ENCODE results near the gene DDAH1.

Gene DDAH1

DNA sequence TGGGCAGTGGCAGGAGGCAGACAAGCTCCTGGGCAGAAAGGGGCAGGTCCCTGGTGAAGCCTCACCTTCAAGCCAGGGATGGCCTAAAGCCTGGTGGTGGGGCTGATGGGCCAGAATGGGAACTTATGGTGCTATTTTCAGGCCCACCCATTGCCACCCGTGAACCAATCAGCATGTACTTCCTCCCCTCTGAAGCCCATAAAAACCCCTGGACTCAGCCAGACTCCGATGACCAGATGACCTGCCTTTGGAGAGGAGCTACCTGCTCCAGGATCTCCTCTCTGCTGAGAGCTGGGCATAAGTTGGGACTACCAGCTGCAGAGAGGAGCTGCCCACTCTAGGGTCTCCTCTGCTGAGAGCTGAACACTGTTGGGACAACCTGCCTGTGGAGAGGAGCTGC lies 180.8 kb downstream of the DDAH1 start:
- H3K4me3 ChIP-seq (ENCODE audit: low read depth, low read length): no peak overlapping the region
- DNase-seq (ENCODE audit: low read depth): no peak
- TF ChIP-seq, protein P1, sequence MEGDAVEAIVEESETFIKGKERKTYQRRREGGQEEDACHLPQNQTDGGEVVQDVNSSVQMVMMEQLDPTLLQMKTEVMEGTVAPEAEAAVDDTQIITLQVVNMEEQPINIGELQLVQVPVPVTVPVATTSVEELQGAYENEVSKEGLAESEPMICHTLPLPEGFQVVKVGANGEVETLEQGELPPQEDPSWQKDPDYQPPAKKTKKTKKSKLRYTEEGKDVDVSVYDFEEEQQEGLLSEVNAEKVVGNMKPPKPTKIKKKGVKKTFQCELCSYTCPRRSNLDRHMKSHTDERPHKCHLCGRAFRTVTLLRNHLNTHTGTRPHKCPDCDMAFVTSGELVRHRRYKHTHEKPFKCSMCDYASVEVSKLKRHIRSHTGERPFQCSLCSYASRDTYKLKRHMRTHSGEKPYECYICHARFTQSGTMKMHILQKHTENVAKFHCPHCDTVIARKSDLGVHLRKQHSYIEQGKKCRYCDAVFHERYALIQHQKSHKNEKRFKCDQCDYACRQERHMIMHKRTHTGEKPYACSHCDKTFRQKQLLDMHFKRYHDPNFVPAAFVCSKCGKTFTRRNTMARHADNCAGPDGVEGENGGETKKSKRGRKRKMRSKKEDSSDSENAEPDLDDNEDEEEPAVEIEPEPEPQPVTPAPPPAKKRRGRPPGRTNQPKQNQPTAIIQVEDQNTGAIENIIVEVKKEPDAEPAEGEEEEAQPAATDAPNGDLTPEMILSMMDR (IDR thresholded peaks at IDR 0.05; ENCODE audit: low read depth, low read length, missing control alignments): no peak
- in situ Hi-C loops (cut with HindIII; ENCODE audit: low sequenced_read_pairs): no loop called here

DNA sequence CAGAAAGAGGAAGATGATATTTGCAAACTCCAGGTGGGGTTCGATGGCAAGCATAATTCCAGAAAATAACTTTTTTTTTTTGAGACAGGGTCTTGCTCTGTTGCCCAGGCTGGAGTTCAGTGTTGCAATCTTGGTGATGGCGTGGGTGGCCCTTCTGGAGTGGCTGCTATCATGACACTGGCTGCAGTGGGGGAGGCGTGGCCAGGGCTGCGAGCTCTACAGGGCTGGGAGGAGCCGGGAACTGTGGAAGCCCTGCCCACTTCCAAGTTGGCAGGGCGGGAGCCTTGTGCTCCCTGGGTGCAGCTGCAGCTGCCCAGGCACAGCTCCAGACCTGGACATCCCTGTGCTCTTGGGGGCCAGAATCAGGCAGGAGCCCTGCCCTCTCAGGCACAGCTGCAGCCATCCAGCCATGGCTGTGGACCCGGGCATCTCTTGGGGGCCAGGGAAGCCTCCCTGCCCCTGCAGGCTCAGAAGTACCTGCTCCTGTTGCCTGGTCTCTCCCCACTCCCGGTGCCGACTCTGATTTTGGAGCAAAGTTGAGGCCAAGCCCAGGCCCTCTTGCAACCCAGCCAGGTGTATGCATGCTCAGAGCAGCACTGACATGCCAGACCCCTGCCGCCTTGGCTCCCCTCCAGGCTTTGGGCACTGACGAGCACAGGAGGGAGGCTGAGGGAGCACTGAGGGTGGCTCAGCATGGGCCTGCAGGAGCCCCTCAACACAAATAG lies 181.3 kb downstream of the DDAH1 start:
- in situ Hi-C loops (cut with HindIII; ENCODE audit: low sequenced_read_pairs): no loop called here

DNA sequence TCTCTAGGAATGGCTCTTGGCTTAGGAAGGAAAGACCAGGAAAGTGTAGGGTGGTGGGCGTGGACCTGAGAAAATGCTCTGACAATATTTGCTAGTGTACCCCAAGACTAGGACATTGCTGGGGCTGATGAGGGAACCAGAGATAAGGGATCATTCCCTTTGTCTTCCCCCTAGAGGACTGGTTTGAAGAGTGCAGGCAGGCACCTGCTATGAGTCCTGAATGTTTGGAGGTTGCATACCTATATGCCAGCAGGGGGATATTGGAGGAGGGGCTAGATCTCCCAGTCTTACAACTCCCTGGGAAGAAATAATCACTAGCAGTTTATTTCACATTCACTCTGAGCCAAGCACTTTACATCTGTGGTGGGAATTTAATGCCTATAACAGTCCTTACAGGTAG lies 182.5 kb downstream of the DDAH1 start:
- H3K4me3 ChIP-seq (ENCODE audit: low read depth, low read length): no peak overlapping the region
- in situ Hi-C loops (cut with HindIII; ENCODE audit: low sequenced_read_pairs): no loop called here
- TF ChIP-seq, protein P1 (IDR thresholded peaks at IDR 0.05; ENCODE audit: low read depth, low read length, missing control alignments): peak; percentile 20
- DNase-seq (ENCODE audit: low read depth): no peak

More for the DNA sequence above, 181.3 kb downstream of the DDAH1 start:
- TF ChIP-seq, protein P1 (IDR thresholded peaks at IDR 0.05; ENCODE audit: low read depth, low read length, missing control alignments): no peak
- no peak overlapping the region for H3K4me3 ChIP-seq (ENCODE audit: low read depth, low read length)
- no peak for DNase-seq (ENCODE audit: low read depth)

DNA sequence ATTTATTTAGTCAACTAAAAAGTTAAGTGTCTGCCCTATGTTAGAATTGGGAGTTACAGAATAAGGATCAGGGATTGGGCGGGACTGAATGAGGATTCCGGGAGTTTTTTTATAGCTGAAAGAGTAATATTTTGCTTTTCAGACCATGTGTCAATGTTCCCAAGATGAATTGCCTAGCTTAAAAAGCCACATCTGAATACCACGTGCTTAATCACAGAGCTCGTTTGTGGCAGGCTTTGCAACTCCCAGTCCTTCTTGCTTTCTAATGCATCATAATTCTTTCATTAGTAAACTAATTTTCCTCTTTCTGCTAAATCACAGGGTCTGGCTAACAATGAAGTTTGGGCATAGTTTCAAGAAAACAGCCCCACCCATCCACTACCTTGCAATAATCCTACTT lies 184.3 kb downstream of the DDAH1 start:
- DNase-seq (ENCODE audit: low read depth): no peak
- H3K4me3 ChIP-seq (ENCODE audit: low read depth, low read length): no peak overlapping the region
- TF ChIP-seq, protein P1 (IDR thresholded peaks at IDR 0.05; ENCODE audit: low read depth, low read length, missing control alignments): no peak
- in situ Hi-C loops (cut with HindIII; ENCODE audit: low sequenced_read_pairs): no loop called here

DNA sequence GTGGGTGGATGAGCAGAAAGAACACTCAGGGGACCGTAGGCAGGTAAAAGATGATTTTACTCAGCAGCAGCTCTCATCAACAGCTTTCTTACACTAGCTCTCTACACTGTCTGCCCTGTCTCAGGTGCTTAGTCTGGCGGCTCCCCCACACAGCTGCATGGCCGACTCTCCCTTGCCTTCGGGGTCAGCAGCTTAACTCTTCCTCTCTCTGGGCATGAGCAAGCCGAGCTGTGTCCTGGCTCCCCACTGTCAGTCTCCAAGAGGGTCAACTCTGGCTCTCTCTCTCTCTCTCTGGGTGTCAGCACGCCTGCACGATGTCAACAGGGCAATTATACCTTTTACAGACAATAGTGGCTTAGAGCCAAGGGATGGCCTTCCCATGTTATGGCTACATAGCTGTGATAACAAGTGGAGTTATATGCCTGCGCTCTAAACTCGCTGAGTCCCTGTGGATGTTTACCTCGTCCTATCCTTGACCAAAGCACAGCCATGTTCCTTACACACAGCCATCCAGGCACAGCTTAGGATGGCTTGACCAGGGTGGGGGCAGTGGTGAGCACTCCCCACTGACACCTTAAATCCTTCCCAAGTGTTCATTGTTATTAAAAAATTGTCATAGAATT lies 185.4 kb downstream of the DDAH1 start:
- DNase-seq (ENCODE audit: low read depth): no peak
- in situ Hi-C loops (cut with HindIII; ENCODE audit: low sequenced_read_pairs): no loop called here
- no peak overlapping the region for H3K4me3 ChIP-seq (ENCODE audit: low read depth, low read length)
- TF ChIP-seq, protein P1 (IDR thresholded peaks at IDR 0.05; ENCODE audit: low read depth, low read length, missing control alignments): no peak

DNA sequence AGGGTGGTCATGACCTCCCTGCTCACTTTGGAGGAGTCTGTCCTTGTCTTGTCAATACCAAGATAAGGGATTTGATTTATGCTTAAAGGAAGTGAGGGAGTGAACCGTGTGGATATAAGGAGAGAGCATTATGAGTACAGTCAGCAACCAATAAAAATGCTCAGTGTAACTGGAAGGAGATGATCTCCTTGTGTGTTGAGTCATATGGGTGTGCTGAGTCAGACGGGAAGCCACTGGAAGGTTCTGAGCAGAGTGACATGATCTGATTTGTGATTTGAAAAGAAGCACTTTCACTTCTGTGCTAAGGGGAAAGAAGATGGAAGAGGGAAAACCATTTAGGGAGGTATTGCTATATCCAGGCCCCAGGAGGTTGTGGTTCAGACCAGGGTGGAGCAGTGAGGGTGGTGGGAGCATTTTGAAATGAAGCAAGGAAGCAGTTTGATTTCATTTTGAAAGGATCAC lies 186.1 kb downstream of the DDAH1 start:
- DNase-seq (ENCODE audit: low read depth): peak; percentile 62
- TF ChIP-seq, protein P1 (IDR thresholded peaks at IDR 0.05; ENCODE audit: low read depth, low read length, missing control alignments): no peak
- in situ Hi-C loops (cut with HindIII; ENCODE audit: low sequenced_read_pairs): no loop called here
- no peak overlapping the region for H3K4me3 ChIP-seq (ENCODE audit: low read depth, low read length)

Data from astrocyte of the cerebellum (primary cell).